ENCODE results near the gene IGF1R. TPM values are rescaled to one million over a fixed set of nuclear protein-coding genes. Genes with fewer than 3 reads are reported as not detected.

The IGF1R gene
- total and polyA plus RNA-seq, 2 of the 13 experiments (the other 11 are each of a cell fraction or from before 2014, with no cell fraction given): 15.9 to 18.4 TPM

- TF ChIP-seq TFDP2 (CRISPR knock-in tag; IDR thresholded peaks at IDR 0.05): no peak
- no peak for TF ChIP-seq ZBTB46 (CRISPR knock-in tag; IDR thresholded peaks at IDR 0.05; ENCODE audit: borderline replicate concordance)
- TF ChIP-seq SAFB2 (CRISPR knock-in tag; IDR thresholded peaks at IDR 0.05; ENCODE audit: borderline replicate concordance, low read depth): no peak
- no peak for TF ChIP-seq AGO2 (optimal IDR thresholded peaks at IDR 0.05; ENCODE audit: low read depth, low read length)
- peak; percentile 94 for TF ChIP-seq SOX5 (CRISPR knock-in tag; IDR thresholded peaks at IDR 0.05; ENCODE audit: borderline replicate concordance)
- no peak for TF ChIP-seq AHR (CRISPR knock-in tag; IDR thresholded peaks at IDR 0.05)
- no peak for TF ChIP-seq ZBTB43 (CRISPR knock-in tag; conservative IDR thresholded peaks at IDR 0.05)
- no peak for TF ChIP-seq PBX2 (CRISPR knock-in tag; IDR thresholded peaks at IDR 0.05)
- TF ChIP-seq FOXO4 (CRISPR knock-in tag; conservative IDR thresholded peaks at IDR 0.05): no peak
- TF ChIP-seq TRIM24 (CRISPR knock-in tag; IDR thresholded peaks at IDR 0.05): no peak
- no peak for TF ChIP-seq ZNF235 (CRISPR knock-in tag; IDR thresholded peaks at IDR 0.05; ENCODE audit: borderline replicate concordance)
- TF ChIP-seq DDIT3 (CRISPR knock-in tag; IDR thresholded peaks at IDR 0.05): no peak
- no peak for TF ChIP-seq ZBTB33 (CRISPR knock-in tag; IDR thresholded peaks at IDR 0.05)
- TF ChIP-seq ZNF615 (CRISPR knock-in tag; IDR thresholded peaks at IDR 0.05; ENCODE audit: borderline replicate concordance): no peak
- TF ChIP-seq CSRNP2 (CRISPR knock-in tag; conservative IDR thresholded peaks at IDR 0.05; ENCODE audit: low read depth): no peak
- TF ChIP-seq FOXP1 (IDR thresholded peaks at IDR 0.05): peak; percentile 81
- TF ChIP-seq FOXP1 (CRISPR knock-in tag; IDR thresholded peaks at IDR 0.05): peak; percentile 98
- TF ChIP-seq ZNF75D (CRISPR knock-in tag; IDR thresholded peaks at IDR 0.05; ENCODE audit: borderline replicate concordance): no peak
- TF ChIP-seq ZNF780A (CRISPR knock-in tag; IDR thresholded peaks at IDR 0.05): peak; percentile 46; the same call in 1 of the 2 replicates
- no peak for TF ChIP-seq ZNF501 (CRISPR knock-in tag; IDR thresholded peaks at IDR 0.05)
Observed at GRCh38 chr15:98843844-98844243, 195.5 kb downstream of the IGF1R start (continued).
